Activated CD4-positive, CD25-positive, alpha-beta regulatory T cell treated with anti-CD3 and anti-CD28 coated beads, Interleukin-2, amount 50 U/mL, for 16 hours (primary cell): ENCODE data around the gene ABHD14A.
A peak's percentile ranks its signal among the peaks of the same experiment; 100 is the strongest.

Source experiments
- DNase-seq: peaks from one replicate; pipeline ENCODE4 v3.0.0-alpha.2; 2020; ENCODE audit warnings: low read depth, low spot score

Gene ABHD14A

DNA sequence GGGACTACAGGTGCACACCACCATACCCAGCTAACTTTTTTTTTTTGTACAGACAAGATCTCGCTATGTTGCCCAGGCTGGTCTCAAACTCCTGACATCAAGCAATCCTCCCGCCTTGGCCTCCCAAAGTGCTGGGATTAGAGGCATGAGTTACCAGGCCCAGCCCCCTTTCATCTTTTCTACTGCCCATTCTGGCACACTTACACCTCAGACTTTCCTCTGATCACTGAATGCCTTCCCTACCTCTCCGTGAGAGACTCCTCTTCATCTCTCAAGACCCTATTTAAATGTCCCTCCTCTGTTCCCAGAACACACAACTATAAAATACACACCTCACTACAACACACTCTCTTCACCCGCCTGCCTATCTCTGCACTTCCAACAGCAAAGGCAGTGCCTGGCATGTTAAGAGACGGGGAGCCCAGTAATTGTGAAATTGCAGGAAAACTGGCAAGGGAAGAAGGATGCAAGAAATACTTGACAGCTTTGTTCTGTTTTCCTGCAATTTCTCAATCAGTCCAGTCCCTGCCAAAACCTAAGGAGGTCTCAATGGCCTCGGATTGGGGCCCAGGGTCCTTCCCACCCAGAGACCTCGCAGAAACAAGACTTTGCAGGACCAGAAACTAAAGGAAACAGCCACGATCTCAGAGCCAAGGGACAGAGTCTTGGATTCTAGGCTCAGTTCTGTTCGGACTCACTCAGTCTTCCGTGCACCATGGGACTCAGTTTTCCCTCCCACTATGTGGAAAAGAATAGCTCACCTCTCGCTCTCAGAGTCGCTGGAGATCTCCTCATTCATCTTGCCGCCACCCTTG lies 34.0 kb upstream of the ABHD14A start:
- no peak for DNase-seq

DNA sequence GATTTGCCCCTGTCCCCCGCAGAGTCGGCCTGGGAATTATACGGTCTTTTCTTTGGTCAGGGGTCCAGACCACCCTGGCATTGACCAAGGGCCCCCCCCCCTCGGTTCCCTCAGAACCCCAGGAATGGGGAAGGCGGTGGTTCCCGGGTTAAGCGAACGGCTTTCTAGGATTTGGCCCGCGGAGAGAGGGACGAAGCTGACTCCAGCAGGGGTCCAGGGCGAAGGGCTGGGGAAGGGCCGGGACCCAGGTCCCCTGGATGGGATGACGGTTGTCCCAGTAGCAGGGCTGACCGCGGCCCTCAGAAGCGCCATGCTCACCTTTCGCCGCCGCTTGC lies 33.4 kb upstream of the ABHD14A start:
- no peak for DNase-seq

DNA sequence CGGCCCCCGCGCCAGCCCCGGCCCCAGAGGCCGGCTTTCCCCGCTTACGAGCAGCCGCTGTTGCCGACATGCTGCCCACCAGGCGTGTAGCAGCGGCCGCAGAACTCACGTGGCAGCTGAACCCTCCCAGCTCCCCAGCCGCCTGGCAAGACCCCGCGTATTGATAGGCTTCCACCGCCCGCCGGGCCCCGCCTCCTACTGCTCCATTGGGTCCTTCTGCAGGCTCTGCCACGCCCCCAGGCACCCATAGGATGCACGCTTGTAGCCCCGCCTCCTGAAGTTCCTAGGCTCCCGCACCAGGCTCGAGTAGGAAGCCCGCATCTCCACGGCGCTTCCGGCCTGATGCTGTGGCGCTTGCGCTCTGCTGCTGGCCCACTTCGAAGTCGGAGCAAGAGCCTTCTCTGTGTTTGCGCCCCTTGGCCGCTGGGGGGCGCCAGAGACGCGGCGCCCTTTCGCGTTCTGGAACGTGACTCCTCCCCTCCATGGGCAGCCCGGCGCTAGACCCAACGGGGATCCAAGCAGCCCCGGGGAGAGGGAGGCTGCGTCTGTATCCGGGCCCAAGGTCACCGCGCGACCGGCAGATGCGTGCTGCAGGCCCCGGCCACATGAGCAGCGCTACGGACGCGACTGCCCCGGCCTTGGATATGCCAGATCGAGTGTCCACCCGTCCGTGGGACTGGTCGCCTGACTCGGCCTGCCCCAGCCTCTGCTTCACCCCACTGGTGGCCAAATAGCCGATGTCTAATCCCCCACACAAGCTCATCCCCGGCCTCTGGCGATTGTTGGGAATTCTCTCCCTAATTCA lies 32.9 kb upstream of the ABHD14A start, which contains the start of the genes PARP3 and RRP9:
PARP3 (plus strand) TSS at position 566 of the 805 bp plus-strand sequence. CDS start 993 bp downstream, outside the sequence.
RRP9 (minus strand) TSS at position 107 of the 805 bp plus-strand sequence; CDS start at position 70, 37 bp downstream.
- peak; percentile 96 for DNase-seq

DNA sequence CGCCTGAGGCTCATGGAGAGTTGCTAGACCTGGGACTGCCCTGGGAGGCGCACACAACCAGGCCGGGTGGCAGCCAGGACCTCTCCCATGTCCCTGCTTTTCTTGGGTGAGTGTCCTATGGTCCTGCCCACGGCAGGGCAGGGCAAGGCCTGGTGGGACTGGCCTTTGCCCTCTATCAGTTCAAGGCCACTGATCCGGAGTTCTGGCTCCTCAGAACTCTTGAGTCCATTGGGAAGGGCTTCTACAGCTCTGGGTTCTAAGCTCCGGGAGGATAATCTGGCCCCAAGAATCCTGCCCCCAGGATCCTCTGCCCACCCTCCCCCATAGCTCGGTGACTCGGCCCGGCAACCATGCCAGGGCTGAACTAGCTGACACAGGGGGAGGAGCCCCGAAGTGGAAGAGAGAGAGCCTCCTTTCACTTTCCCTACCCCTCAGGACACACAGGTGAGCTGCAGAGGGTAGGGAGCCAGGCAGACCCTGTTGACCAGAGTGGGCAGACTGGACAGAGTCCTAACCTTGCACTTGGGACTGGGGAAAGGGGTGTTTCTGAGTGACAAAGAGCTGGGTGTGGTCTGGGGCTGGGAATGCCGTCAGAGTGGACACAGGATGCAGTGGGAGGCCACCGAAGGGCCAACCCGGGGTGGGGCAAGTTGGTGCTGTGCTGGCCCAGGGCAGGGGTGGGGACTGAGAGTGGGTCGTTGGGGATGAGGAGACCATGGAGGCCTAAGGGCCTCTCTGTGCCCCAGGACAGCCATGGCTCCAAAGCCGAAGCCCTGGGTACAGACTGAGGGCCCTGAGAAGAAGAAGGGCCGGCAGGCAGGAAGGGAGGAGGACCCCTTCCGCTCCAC lies 32.0 kb upstream of the ABHD14A start:
- no peak for DNase-seq

DNA sequence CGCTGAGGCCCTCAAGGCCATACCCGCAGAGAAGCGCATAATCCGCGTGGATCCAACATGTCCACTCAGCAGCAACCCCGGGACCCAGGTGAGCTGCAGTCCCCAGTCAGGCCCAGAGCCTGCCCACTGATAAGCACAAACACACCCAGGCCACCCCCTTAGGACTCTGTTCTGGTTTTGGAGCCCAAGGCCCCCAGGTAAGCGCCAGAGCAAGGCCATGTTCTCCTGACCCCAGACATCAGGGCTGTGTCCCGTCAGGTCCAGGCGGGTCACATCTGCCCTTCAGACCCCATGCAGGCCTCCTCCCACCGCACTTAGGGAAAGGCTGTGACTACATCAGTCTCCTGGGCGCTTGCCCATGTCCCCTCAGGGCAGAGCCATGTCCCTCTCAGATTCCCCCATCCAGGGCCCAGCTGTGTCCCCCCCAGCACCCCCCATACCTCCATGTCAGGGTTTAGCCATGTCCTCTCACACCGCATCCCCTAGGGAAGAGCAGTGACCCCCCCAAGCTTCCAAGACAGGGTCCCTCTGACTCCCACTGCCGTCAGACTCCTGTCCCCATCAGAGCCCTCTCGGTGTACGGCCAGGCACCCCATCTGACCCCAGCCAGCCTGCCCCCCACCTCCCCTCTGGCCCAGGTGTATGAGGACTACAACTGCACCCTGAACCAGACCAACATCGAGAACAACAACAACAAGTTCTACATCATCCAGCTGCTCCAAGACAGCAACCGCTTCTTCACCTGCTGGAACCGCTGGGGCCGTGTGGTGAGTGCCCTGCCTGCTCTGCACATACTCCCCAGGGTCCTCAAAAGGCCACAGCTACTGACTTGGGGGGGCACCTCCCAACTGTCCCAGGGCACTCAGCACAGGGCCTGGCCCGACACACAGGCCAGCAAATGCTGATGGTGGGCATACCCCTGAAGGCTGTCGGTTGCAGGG lies 31.1 kb upstream of the ABHD14A start:
- no peak for DNase-seq

DNA sequence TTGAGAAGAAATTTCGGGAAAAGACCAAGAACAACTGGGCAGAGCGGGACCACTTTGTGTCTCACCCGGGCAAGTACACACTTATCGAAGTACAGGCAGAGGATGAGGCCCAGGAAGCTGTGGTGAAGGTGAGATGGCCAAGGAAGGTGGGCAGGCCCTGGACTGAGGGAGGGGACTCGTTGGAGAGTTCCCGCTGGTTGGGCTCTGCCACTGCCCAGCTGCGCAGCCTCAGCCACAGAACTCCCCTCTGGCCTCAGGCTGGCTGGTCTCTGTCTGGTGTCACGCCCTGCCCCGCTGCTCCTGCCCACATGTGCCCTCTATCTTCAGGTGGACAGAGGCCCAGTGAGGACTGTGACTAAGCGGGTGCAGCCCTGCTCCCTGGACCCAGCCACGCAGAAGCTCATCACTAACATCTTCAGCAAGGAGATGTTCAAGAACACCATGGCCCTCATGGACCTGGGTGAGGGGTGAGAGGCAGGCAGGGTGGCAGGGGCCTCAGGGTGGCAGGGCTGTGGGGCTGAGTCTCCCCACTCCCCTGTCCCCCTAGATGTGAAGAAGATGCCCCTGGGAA lies 30.3 kb upstream of the ABHD14A start:
- DNase-seq = no peak

DNA sequence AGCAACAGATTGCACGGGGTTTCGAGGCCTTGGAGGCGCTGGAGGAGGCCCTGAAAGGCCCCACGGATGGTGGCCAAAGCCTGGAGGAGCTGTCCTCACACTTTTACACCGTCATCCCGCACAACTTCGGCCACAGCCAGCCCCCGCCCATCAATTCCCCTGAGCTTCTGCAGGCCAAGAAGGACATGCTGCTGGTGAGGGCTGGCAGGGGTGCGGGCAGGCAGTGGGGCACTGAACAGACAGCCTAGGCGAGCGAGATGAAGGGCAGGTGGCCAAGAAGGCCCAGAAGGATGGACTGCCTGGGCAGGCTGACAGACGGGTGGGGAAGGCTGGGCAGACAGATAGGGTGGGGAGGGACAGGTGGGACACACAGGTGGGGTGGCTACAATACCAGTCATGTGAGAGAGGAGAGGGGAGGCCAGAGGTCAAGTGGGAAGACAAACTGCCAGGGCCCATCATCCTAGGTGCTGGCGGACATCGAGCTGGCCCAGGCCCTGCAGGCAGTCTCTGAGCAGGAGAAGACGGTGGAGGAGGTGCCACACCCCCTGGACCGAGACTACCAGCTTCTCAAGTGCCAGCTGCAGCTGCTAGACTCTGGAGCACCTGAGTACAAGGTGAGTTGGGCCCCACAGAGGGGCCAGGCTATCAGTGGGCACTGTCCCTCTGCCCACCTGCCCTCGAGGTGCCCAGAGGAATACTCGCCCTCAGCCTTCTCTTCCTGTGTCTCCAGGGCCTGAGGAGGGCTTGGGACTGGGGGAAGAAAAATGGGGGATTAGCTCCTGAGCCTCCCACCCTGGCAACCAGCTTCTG lies 29.6 kb upstream of the ABHD14A start:
- DNase-seq = no peak

DNA sequence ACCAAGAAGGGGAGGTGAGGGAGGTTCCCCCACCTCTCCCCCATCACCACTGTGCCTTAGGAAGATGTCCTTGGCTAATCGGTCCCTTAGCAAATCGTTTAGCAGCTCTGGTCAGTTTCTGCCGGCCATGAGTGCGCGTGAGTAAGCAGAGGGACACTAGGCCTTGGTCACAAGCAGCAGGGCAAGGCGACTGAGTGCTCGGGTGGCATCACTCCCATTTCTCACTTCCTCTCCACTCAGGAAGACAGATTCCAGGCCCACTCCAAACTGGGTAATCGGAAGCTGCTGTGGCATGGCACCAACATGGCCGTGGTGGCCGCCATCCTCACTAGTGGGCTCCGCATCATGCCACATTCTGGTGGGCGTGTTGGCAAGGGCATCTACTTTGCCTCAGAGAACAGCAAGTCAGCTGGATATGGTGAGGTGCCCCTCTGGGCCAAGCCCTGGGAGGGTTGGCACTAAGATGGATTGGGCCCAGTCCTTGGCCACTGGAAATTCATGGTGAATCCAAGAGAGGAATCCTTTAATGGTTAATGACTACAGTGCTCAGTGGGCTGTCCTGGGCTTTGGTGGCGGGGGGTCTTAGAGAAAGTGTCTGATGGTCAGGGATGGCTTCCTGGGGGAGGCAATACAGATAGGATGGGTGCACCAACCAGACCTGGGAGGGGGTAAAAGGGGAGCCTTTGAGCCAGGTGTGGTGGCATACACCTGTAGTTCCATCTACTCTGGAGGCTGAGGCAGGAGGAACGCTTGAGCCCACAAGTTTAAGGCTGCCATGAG lies 28.7 kb upstream of the ABHD14A start:
- no peak for DNase-seq

DNA sequence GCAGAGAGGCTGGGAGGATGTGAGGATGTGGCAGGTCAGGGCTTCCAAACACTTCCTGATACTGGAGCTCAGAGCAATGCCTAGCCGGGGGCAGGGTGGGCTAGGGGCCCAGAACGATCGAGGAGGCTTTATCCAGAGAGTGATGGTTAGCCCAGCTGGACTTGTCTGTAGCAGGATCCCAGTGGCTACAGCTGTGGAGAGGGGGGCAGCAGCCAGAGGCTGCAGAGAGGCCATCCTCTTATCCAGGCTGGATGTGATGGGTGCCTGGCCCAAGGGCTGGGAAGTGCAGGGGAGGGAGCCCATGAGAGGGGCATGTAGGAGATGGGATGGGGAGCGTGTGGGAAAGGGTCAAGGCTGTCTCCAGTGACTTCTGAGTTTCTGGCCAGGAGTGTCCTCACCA lies 28.1 kb upstream of the ABHD14A start:
- no peak for DNase-seq

DNA sequence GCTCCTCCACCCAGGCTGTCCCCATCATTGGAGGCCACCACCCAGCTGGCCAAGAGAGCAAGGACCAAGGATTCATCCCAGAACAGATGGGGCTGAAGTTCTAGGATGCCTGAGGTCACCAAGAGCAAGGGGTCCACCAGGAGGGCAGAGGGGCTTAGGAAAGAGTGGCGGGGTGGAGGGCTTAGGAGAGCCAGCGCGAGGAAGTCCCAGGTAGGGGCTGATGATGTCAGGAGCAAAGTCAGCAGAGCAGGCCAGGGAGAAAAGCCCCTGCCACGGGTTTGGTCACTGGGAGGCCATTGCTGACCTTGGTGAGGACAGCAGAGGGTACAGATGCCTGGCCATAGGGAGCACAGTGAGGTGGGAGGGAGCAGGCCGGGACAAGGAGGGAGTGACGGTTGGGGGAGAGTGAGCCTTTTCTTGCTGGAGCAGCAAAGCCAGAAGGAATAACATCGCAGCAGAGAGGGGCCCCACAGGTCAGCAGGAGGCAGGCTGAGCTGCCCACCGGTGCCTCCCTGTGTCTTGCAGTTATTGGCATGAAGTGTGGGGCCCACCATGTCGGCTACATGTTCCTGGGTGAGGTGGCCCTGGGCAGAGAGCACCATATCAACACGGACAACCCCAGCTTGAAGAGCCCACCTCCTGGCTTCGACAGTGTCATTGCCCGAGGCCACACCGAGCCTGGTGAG lies 27.5 kb upstream of the ABHD14A start:
- no peak for DNase-seq

DNA sequence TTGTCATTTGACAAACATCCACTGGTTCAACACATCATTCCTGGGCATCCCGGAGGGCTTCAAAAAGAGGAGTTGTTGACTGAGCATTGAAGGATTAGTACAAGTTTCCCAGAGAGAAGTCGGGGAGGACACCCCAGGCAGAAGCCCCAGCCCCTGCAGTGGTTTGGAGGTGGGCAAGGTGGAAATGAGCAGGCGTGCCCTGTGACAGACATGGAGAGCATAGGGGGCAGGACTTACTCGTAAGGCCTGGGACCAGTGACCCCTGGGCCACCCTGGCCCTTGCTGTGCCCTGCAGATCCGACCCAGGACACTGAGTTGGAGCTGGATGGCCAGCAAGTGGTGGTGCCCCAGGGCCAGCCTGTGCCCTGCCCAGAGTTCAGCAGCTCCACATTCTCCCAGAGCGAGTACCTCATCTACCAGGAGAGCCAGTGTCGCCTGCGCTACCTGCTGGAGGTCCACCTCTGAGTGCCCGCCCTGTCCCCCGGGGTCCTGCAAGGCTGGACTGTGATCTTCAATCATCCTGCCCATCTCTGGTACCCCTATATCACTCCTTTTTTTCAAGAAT lies 26.8 kb upstream of the ABHD14A start:
- no peak for DNase-seq

DNA sequence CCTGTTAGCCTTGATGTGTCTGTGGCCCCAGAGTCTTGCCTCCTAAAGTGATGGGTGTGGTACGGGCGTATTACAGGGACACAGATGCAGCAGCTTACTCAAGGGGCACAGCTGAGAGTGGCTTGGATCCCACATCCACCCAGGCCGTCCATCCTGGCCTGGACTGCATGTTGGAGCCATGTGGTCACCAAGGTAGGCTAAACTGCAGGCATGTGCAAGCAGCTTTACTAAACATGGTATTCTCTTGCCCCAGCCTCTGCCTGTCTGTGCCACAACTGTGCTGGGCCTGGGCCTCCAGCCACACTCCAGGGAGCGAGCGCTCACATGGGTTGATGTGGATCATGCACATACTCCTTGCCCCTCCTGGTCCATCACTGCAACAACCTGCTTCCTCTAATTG lies 25.7 kb upstream of the ABHD14A start:
- no peak for DNase-seq

DNA sequence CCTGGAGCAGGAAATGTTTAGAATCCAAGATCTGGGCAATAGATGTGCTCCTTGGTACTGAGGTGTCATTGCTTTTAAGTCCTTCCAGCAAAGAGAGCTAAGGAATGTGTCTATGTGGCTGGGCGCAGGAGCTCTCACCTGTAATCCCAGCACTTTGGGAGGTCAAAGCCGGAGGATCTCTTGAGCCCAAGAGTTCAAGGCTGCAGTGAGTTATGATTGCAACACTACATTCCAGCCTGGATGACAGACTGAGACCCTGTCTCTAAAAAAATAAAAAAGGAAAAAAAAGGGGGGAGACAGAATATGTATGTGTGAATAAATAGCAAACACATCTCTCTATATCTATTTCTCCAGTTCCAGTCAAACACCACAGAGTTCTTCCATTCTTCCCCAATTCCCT lies 24.0 kb upstream of the ABHD14A start:
- DNase-seq = no peak

DNA sequence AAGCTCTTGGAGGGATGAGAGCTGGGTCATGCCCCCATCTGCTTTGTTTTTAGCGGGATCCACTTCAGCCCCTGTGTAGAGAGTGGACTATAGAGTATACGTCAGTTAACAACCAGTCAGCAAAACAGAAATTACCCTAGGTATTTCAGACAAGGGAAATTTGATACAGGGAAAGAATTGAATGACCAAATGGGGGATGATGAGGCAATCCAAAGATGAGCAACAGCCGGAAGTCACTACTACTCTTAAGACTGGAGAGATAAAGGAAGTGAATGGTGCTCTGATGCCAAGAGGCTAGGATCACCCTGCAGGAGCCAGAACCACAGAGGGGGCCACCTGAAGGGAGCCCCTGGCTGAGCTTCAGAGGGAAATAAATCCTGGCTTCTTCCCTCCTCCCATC lies 21.4 kb upstream of the ABHD14A start:
- DNase-seq = no peak

DNA sequence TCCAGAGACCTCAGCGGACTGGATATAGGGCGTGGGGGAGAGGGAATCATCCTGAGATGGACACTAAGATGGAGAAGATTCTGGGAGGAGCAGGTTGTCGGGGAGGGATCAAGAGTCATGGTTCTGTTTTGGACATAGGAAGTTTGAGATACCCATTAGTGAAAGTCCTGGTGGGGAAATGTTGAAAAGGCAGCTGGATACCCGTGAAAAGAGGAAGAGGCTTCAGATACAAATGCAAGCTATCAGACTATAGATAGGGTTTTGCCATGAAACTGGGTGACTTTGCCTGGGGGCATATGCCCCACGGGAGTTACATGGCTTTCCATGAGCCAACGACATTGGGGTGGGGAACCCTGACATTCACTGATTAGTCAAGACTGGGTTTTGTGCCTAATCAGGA lies 20.8 kb upstream of the ABHD14A start:
- no peak for DNase-seq

DNA sequence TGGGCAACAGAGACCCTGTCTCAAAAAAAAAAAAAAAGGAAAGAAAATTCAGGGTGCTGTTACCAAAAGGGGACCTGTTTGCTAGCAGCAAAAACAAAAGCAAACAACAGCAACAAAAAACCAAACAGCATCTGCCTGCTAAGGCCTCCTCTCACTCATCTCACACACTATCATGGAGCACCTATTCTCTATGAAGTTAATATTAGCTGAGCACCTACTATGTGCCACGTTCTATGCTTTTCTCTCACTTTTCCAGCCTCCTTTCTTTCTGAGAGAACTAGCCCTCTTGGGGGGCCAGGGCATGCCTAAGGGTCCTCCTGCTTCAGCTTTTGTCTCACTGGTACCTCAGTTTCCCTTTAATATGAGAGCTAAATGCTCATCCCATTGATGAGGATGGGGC lies 20.2 kb upstream of the ABHD14A start:
- no peak for DNase-seq

DNA sequence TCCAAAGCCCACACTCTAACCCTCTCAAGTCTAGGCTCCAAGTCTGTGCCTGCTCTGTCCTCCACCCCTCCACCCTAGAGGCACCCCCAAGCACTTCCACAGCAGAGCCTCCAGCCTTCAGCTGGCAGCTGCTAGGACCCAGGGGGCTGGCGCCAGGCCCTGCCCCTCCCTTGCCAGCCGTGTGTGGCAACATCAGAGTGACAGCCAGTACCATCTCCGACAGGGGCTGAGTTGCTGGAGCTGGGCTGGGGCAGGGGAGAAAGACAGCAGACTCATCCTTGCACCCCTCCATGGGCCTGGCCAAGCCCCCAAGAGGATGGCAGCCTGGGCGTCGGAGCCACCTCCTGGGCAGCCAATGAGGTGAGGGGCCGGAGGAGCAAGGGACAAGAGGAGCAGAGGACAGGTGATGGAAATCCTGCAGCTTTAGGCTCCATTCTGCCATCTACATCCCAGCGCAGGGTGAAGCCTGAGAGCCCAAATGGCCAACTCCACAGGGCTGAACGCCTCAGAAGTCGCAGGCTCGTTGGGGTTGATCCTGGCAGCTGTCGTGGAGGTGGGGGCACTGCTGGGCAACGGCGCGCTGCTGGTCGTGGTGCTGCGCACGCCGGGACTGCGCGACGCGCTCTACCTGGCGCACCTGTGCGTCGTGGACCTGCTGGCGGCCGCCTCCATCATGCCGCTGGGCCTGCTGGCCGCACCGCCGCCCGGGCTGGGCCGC lies 19.5 kb upstream of the ABHD14A start, which contains the start of gene GPR62:
GPR62 (plus strand) TSS at position 207 of the 718 bp plus-strand sequence; CDS start at position 479, 272 bp downstream.
- no peak for DNase-seq
